ENCODE results near the gene MS4A5. TPM values are rescaled to one million over a fixed set of nuclear protein-coding genes. Genes with fewer than 3 reads are reported as not detected.

MS4A5 gene
- total RNA-seq, 1 experiment from 2014 or later = not detected

DNA sequence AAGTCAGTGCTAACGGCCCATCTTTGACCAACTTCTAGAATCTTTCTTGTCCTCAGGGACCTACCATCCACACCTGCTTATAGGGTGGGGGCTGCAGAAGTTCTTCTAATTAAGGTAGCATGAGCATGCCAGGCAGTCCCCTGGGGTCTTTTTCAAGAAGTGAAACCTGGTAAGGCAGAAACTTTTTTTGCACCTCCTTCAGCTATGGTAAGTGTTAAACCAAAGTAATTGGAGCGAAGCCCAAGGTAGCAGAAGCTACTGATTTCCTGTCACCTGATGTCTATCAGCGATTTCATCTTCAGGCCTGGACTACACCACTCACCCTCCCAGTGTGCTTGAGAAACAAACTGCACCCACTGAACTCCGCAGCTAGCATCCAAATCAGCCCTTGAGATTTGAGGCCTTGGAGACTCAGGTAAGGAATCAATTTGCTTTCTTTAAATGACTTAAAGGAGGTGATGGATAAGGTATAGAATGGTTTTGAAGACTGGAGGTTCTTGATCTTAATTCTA, 26.2 kb downstream of the MS4A5 start, which contains the start of gene MS4A1:
TSS of gene MS4A1 (plus strand) at position 317 of the 512 bp plus-strand sequence. CDS start 6,528 bp downstream, outside the sequence.
- no TSS peak for BruUV-seq (replicated peaks)
- Mint-ChIP-seq H3K36me3 (ENCODE audit: insufficient read depth, unreplicated experiment) (no peaks in the 10 kb centered on the region), H3K27me3 (ENCODE audit: insufficient read depth, unreplicated experiment) (peaks cover 19% of the 10 kb centered on the region), H3K9me3 (ENCODE audit: unreplicated experiment) (peaks cover 9% of the 10 kb centered on the region), H3K27ac (ENCODE audit: low read depth, unreplicated experiment) (no peak within 1 kb of the TSS), H3K4me1 (ENCODE audit: insufficient read depth, unreplicated experiment) (no peaks in the 10 kb centered on the region), H3K4me3 (ENCODE audit: unreplicated experiment) (no peak within 1 kb of the TSS)
- TF ChIP-seq, protein P1, sequence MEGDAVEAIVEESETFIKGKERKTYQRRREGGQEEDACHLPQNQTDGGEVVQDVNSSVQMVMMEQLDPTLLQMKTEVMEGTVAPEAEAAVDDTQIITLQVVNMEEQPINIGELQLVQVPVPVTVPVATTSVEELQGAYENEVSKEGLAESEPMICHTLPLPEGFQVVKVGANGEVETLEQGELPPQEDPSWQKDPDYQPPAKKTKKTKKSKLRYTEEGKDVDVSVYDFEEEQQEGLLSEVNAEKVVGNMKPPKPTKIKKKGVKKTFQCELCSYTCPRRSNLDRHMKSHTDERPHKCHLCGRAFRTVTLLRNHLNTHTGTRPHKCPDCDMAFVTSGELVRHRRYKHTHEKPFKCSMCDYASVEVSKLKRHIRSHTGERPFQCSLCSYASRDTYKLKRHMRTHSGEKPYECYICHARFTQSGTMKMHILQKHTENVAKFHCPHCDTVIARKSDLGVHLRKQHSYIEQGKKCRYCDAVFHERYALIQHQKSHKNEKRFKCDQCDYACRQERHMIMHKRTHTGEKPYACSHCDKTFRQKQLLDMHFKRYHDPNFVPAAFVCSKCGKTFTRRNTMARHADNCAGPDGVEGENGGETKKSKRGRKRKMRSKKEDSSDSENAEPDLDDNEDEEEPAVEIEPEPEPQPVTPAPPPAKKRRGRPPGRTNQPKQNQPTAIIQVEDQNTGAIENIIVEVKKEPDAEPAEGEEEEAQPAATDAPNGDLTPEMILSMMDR (IDR thresholded peaks at IDR 0.05; ENCODE audit: unreplicated experiment) = no peak
- DNase-seq (ENCODE audit: unreplicated experiment) = no peak
- intact Hi-C loops (cut with micrococcal nuclease) = no loop called here
- ChIA-PET CTCF (interaction anchor here (2.5 kb wide), 1 partner anchor 92 kb away, joined by 10 read pairs; no protein-coding TSS in a partner anchor), POLR2A (no interaction called here)

DNA sequence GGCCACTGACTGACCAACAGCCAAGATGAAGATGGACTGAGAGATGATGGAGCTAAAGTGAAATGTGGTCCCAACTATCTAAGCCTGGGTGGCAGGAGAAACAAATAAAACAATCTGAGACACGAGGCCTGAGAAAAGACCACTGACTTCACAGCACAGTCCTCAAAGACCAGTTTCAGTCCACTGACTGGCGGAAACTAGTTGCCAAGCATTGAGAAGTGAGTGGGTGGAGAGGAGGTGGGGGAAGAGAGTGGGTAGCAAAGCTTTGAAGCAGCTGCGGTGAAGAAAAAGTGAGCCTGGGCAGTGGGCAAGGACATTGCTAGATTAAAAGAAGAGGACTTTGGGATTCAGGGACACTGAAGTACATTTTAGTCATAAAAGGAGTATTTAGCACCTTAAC, 28.2 kb downstream of the MS4A5 start:
- no peak for DNase-seq (ENCODE audit: unreplicated experiment)
- POLR2A ChIA-PET = interaction anchor here (0.7 kb wide), 1 partner anchor 169 kb away, joined by 4 read pairs; no protein-coding TSS in a partner anchor

DNA sequence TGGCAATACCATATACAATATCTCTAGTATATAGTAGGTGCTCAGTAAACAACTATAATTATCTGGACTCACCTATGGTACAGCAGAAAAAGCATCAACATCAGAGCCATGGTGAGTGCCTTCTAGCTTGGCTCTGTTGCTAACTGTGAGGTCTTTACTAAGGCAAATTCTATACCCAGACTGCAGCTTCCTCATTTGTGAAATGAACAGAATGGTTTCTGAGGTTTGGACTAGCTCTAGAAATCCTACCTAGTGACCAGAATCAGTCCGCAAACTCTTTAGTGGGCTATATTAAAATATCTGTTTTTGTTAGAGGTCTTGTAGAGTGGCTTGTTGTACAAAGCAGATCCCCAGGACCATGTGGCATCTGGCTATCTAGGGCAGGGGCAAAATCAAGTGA, 30.0 kb downstream of the MS4A5 start:
- Mint-ChIP-seq H3K36me3 (ENCODE audit: insufficient read depth, unreplicated experiment) (no peaks in the 10 kb centered on the region), H3K27me3 (ENCODE audit: insufficient read depth, unreplicated experiment) (peaks cover 19% of the 10 kb centered on the region), H3K4me1 (ENCODE audit: insufficient read depth, unreplicated experiment) (no peaks in the 10 kb centered on the region), H3K4me3 (ENCODE audit: unreplicated experiment) (no peak overlapping the region), H3K27ac (ENCODE audit: low read depth, unreplicated experiment) (no peak overlapping the region), H3K9me3 (ENCODE audit: unreplicated experiment) (peaks cover 9% of the 10 kb centered on the region)
- intact Hi-C loops (cut with micrococcal nuclease) = no loop called here
- TF ChIP-seq, protein P1 (IDR thresholded peaks at IDR 0.05; ENCODE audit: unreplicated experiment) = no peak
- POLR2A ChIA-PET = no interaction called here
- CTCF ChIA-PET = interaction anchor here (0.6 to 1.2 kb wide), 2 partner anchors 49 to 97 kb away, joined by 3 to 4 read pairs; no protein-coding TSS in a partner anchor
- BruUV-seq (replicated peaks) = no TSS peak
- DNase-seq (ENCODE audit: unreplicated experiment) = no peak

More for the DNA sequence above, 28.2 kb downstream of the MS4A5 start:
- TF ChIP-seq, protein P1 (IDR thresholded peaks at IDR 0.05; ENCODE audit: unreplicated experiment) = no peak
- Mint-ChIP-seq H3K4me1 (ENCODE audit: insufficient read depth, unreplicated experiment) (no peaks in the 10 kb centered on the region), H3K36me3 (ENCODE audit: insufficient read depth, unreplicated experiment) (no peaks in the 10 kb centered on the region), H3K27me3 (ENCODE audit: insufficient read depth, unreplicated experiment) (peaks cover 19% of the 10 kb centered on the region), H3K9me3 (ENCODE audit: unreplicated experiment) (peaks cover 9% of the 10 kb centered on the region), H3K27ac (ENCODE audit: low read depth, unreplicated experiment) (no peak overlapping the region), H3K4me3 (ENCODE audit: unreplicated experiment) (no peak overlapping the region)
- no TSS peak for BruUV-seq (replicated peaks)
- CTCF ChIA-PET = interaction anchor here (0.6 to 2.5 kb wide), 3 partner anchors 8 to 287 kb away, joined by 3 to 10 read pairs (median 3); no protein-coding TSS in a partner anchor
- intact Hi-C loops (cut with micrococcal nuclease) = no loop called here

DNA sequence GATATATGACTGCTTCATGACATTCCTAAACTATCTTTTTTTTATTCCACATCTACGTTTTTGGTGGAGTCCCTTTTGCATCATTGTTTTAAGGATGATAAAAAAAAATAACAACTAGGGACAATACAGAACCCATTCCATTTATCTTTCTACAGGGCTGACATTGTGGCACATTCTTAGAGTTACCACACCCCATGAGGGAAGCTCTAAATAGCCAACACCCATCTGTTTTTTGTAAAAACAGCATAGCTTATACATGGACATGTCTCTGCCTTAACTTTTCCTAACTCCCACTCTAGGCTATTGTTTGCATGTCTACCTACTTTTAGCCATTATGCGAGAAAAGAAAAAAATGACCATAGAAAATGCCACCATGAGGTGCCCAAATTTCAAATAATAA, 39.5 kb downstream of the MS4A5 start:
- no peak overlapping the region for H3K27ac Mint-ChIP-seq (ENCODE audit: low read depth, unreplicated experiment)
- H3K4me3 Mint-ChIP-seq (ENCODE audit: unreplicated experiment) = no peak overlapping the region
- no peaks in the 10 kb centered on the region for H3K4me1 Mint-ChIP-seq (ENCODE audit: insufficient read depth, unreplicated experiment)
- BruUV-seq (replicated peaks) = no TSS peak
- ChIA-PET CTCF (interaction anchor here (0.6 to 0.9 kb wide), 3 partner anchors 44 to 140 kb away, joined by 3 to 4 read pairs (median 3); no protein-coding TSS in a partner anchor), POLR2A (no interaction called here)
- intact Hi-C loops (cut with micrococcal nuclease) = no loop called here
- TF ChIP-seq, protein P1 (IDR thresholded peaks at IDR 0.05; ENCODE audit: unreplicated experiment) = no peak
- no peaks in the 10 kb centered on the region for H3K9me3 Mint-ChIP-seq (ENCODE audit: unreplicated experiment)
- DNase-seq (ENCODE audit: unreplicated experiment) = no peak
- no peaks in the 10 kb centered on the region for H3K36me3 Mint-ChIP-seq (ENCODE audit: insufficient read depth, unreplicated experiment)
- H3K27me3 Mint-ChIP-seq (ENCODE audit: insufficient read depth, unreplicated experiment) = peaks cover 22% of the 10 kb centered on the region

Measured in MCF 10A (cell line).